Measurements from ENCODE around the gene TMEM150B. TPM values are rescaled to one million over a fixed set of nuclear protein-coding genes. Genes with fewer than 3 reads are reported as not detected.

Gene TMEM150B
- total RNA-seq, 2 experiments from 2014 or later, result not detected

GRCh38 chr19:55358943-55359908 lies 34.1 kb upstream of the TMEM150B start:
- Histone ChIP-seq H3K36me3 (ENCODE audit: insufficient read depth, low read length) (no peaks in the 10 kb centered on the region), H3K9me3 (ENCODE audit: low read length) (no peaks in the 10 kb centered on the region), H3K79me2 (ENCODE audit: insufficient read depth, low read depth, low read length) (no peaks in the 10 kb centered on the region), H4K20me1 (ENCODE audit: insufficient read depth, low read length) (no peaks in the 10 kb centered on the region), H3K4me1 (ENCODE audit: insufficient read depth, low read length, poor library complexity, severe bottlenecking) (peaks cover 5% of the 10 kb centered on the region), H3K27ac (ENCODE audit: low read depth, low read length, poor library complexity, severe bottlenecking) (no peak overlapping the region), H3K9me2 (ENCODE audit: insufficient read depth, low read length) (no peaks in the 10 kb centered on the region), H3K4me2 (ENCODE audit: low read length) (no peak overlapping the region), H3K4me3 (ENCODE audit: low read depth, low read length, poor library complexity, severe bottlenecking) (no peak overlapping the region), H2AFZ (ENCODE audit: low read length) (no peak overlapping the region)
- ChIA-PET CTCF (ENCODE audit: unreplicated experiment) (no interaction called here), POLR2A (no interaction called here)
- intact Hi-C loops (cut with micrococcal nuclease; ENCODE audit: unreplicated experiment), result no loop called here
- DNase-seq (ENCODE audit: low spot score), result no peak
- TF ChIP-seq CTCF (conservative IDR thresholded peaks at IDR 0.05; ENCODE audit: low read length), result no peak
- TF ChIP-seq EZH2phosphoT487 (IDR thresholded peaks at IDR 0.05; ENCODE audit: borderline replicate concordance, low read depth, low read length), result no peak
- BruUV-seq (replicated peaks), result no TSS peak

- H3K4me1 ChIP-seq (ENCODE audit: insufficient read depth, low read length, poor library complexity, severe bottlenecking), result peaks cover 9% of the 10 kb centered on the region
- ChIA-PET CTCF (ENCODE audit: unreplicated experiment) (no interaction called here), POLR2A (no interaction called here)
- no peaks in the 10 kb centered on the region for H3K79me2 ChIP-seq (ENCODE audit: insufficient read depth, low read depth, low read length)
- no peak overlapping the region for H3K4me3 ChIP-seq (ENCODE audit: low read depth, low read length, poor library complexity, severe bottlenecking)
- H4K20me1 ChIP-seq (ENCODE audit: insufficient read depth, low read length), result no peaks in the 10 kb centered on the region
- no peaks in the 10 kb centered on the region for H3K36me3 ChIP-seq (ENCODE audit: insufficient read depth, low read length)
- DNase-seq (ENCODE audit: low spot score), result no peak
- no peak overlapping the region for H3K4me2 ChIP-seq (ENCODE audit: low read length)
- no peaks in the 10 kb centered on the region for H3K9me3 ChIP-seq (ENCODE audit: low read length)
- intact Hi-C loops (cut with micrococcal nuclease; ENCODE audit: unreplicated experiment), result no loop called here
- H3K27ac ChIP-seq (ENCODE audit: low read depth, low read length, poor library complexity, severe bottlenecking), result no peak overlapping the region
- H2AFZ ChIP-seq (ENCODE audit: low read length), result no peak overlapping the region
- H3K9me2 ChIP-seq (ENCODE audit: insufficient read depth, low read length), result no peaks in the 10 kb centered on the region
- TF ChIP-seq EZH2phosphoT487 (IDR thresholded peaks at IDR 0.05; ENCODE audit: borderline replicate concordance, low read depth, low read length) (no peak), CTCF (conservative IDR thresholded peaks at IDR 0.05; ENCODE audit: low read length) (no peak)
- BruUV-seq (replicated peaks), result no TSS peak
Observed at GRCh38 chr19:55358493-55358892, 33.4 kb upstream of the TMEM150B start.
